GM21423 (cell line): ENCODE results near the gene TPSG1.

Source experiments
- ATAC-seq: cut with Tn5 transposase; IDR thresholded peaks from one replicate; pipeline ENCODE4 v1.9.1; 2021; ENCODE audit warnings: mild to moderate bottlenecking, moderate library complexity; ENCODE audit not compliant: unreplicated experiment

TPSG1 gene

GRCh38 chr16:1217526-1217925 is 7.5 kb downstream of the TPSG1 start:
- ATAC-seq, result no peak

GRCh38 chr16:1216681-1217400 is 8.2 kb downstream of the TPSG1 start:
- no peak for ATAC-seq

GRCh38 chr16:1216296-1216619 is 8.8 kb downstream of the TPSG1 start:
- no peak for ATAC-seq

- no peak for ATAC-seq
These were observed 9.3 kb downstream of the TPSG1 start for GRCh38 chr16:1215574-1216295.

GRCh38 chr16:1214719-1215118 is 10.3 kb downstream of the TPSG1 start:
- no peak for ATAC-seq

GRCh38 chr16:1213796-1214372 is 11.2 kb downstream of the TPSG1 start:
- no peak for ATAC-seq

- ATAC-seq, result no peak
These were observed 11.8 kb downstream of the TPSG1 start for GRCh38 chr16:1213231-1213630.

GRCh38 chr16:1212616-1213194 is 12.4 kb downstream of the TPSG1 start:
- no peak for ATAC-seq

GRCh38 chr16:1211451-1212268 is 13.4 kb downstream of the TPSG1 start:
- ATAC-seq, result no peak

GRCh38 chr16:1210461-1210860 is 14.6 kb downstream of the TPSG1 start:
- no peak for ATAC-seq

- no peak for ATAC-seq
These were observed 16.0 kb downstream of the TPSG1 start for GRCh38 chr16:1209081-1209480.

- no peak for ATAC-seq
These were observed 16.7 kb downstream of the TPSG1 start for GRCh38 chr16:1208239-1208830.

GRCh38 chr16:1206786-1207185 is 18.3 kb downstream of the TPSG1 start:
- ATAC-seq, result no peak

GRCh38 chr16:1206326-1206725 is 18.7 kb downstream of the TPSG1 start:
- ATAC-seq, result no peak

GRCh38 chr16:1204933-1205332 is 20.1 kb downstream of the TPSG1 start:
- ATAC-seq, result no peak

- ATAC-seq, result no peak
These were observed 22.8 kb downstream of the TPSG1 start for GRCh38 chr16:1202274-1202673.

- ATAC-seq, result no peak
These were observed 23.6 kb downstream of the TPSG1 start for GRCh38 chr16:1201444-1201843.

- no peak for ATAC-seq
These were observed 24.9 kb downstream of the TPSG1 start for GRCh38 chr16:1200014-1200627.

- no peak for ATAC-seq
These were observed 25.6 kb downstream of the TPSG1 start for GRCh38 chr16:1199347-1200013.
